Body of pancreas (tissue), 4 donors: Measurements from ENCODE around the gene DNAH1. TPM values are rescaled to one million over a fixed set of nuclear protein-coding genes. Genes with fewer than 3 reads are reported as not detected.

Experiments
- ATAC-seq: fragments of 150-250 bp; one replicate; pipeline ENCODE4 v1.9.1; 2016
- DNase-seq, 4 donors: peaks; one replicate each; pipeline ENCODE4 v3.0.0-alpha.2; 2019
- H3K27ac ChIP-seq, 4 donors: fragments of 200-600 bp; sonication (generic); 1 replicate in 3 of 4; 2 replicates in 1 of 4; pipeline versions ENCODE4 v1.5.1 to v1.6.1; 2016 to 2019; ENCODE audit warnings: mild to moderate bottlenecking in 1 of 4, mixed read lengths in 1 of 4, moderate library complexity in 1 of 4
- H3K27me3 ChIP-seq, 2 donors: fragments of 200-600 bp; sonication (generic); one replicate each; pipeline ENCODE4 v1.6.0; 2016; ENCODE audit warnings: mild to moderate bottlenecking in 1 of 2
- H3K36me3 ChIP-seq, 2 donors: fragments of 200-600 bp; sonication (generic); replicated peaks in 1 of 2; 2 replicates each; pipeline ENCODE4 v1.5.1; 2016; ENCODE audit warnings: low read depth in 2 of 2; ENCODE audit not compliant: insufficient read depth in 1 of 2
- H3K4me1 ChIP-seq: fragments of 200-600 bp; sonication (generic); one replicate; pipeline ENCODE4 v1.6.0; 2016
- H3K4me3 ChIP-seq, 2 donors: fragments of 200-600 bp; sonication (generic); 1 replicate in 1 of 2; 2 replicates in 1 of 2; pipeline ENCODE4 v1.5.1; 2016 to 2019
- H3K9me3 ChIP-seq, 3 donors: fragments of 200-600 bp; sonication (generic); 1 replicate in 2 of 3; 2 replicates in 1 of 3; pipeline ENCODE4 v1.5.1; 2016
- CTCF ChIP-seq, 7 experiments: fragments of 450-650 bp in 4 of 7; fragments of 200-600 bp in 3 of 7; sonication (generic) in 3 of 7; IDR thresholded peaks; one replicate each; pipeline ENCODE4 v1.5.1; 2016 to 2019; ENCODE audit warnings: antibody characterized with exemption in 7 of 7
- POLR2A ChIP-seq, 3 donors: fragments of 450-650 bp; IDR thresholded peaks; one replicate each; pipeline ENCODE4 v1.6.1; 2016; ENCODE audit warnings: antibody characterized with exemption in 3 of 3, mild to moderate bottlenecking in 2 of 3
- WGBS, 2 donors: methylation state at CpG; one replicate each; pipeline ENCODE4 v1.1.5; 2017; 5-methylcytosine and 5-hydroxymethylcytosine counted together
- intact Hi-C: fragments of 100-400 bp; cut with DNase I; formaldehyde crosslinking; loops from one replicate; pipeline ENCODE4 v1.15.1; 2023
- total RNA-seq, 2 donors: library from RNA; depleted of rRNA; stranded (reverse); fragments of >200 nt; gene quantifications; one replicate each; pipeline ENCODE4 v1.1.0, GENCODE V29; 2016

DNAH1 gene
- total RNA-seq, 2 donors from 2014 or later: 6.0 to 14.8 TPM

GRCh38 chr3:52393131-52393807 lies 77.2 kb downstream of the DNAH1 start:
- no peak for ATAC-seq
- DNase-seq: no peak
- Histone ChIP-seq H3K4me1 (no peaks in the 10 kb centered on the region), H3K4me3 (no peak overlapping the region), H3K27me3 (no peaks in the 10 kb centered on the region), H3K9me3 (no peaks in the 10 kb centered on the region), H3K27ac (no peak overlapping the region), H3K36me3 (peaks cover 0 to 3% of the 10 kb centered on the region in 2 donors)
- intact Hi-C loops: no loop called here
- TF ChIP-seq CTCF (IDR thresholded peaks at IDR 0.05) (no peak), POLR2A (IDR thresholded peaks at IDR 0.05) (no peak)
- 86 to 95% methylated on average over 18 of the region's 18 CpGs for WGBS, 2 donors

GRCh38 chr3:52393959-52394670 lies 78.0 kb downstream of the DNAH1 start:
- intact Hi-C loops: no loop called here

GRCh38 chr3:52394751-52395502 lies 78.8 kb downstream of the DNAH1 start:
- ATAC-seq: no peak
- DNase-seq: no peak
- 92 to 93% methylated on average over 5 to 10 of the region's 10 CpGs for WGBS, 2 donors

More at GRCh38 chr3:52393959-52394670, 78.0 kb downstream of the DNAH1 start:
- peaks cover 0 to 3% of the 10 kb centered on the region in 2 donors for H3K36me3 ChIP-seq
- H3K27ac ChIP-seq: no peak overlapping the region
- TF ChIP-seq CTCF (IDR thresholded peaks at IDR 0.05): no peak
- TF ChIP-seq POLR2A (IDR thresholded peaks at IDR 0.05): no peak
- WGBS, 2 donors: 89 to 90% methylated on average over 13 to 18 of the region's 18 CpGs
- H3K9me3 ChIP-seq: no peaks in the 10 kb centered on the region
- DNase-seq: no peak
- H3K4me3 ChIP-seq: no peak overlapping the region
- H3K4me1 ChIP-seq: no peaks in the 10 kb centered on the region
- ATAC-seq: no peak
- H3K27me3 ChIP-seq: no peaks in the 10 kb centered on the region

GRCh38 chr3:52395503-52395865 lies 79.4 kb downstream of the DNAH1 start:
- Histone ChIP-seq H3K4me1 (peaks cover 6% of the 10 kb centered on the region), H3K36me3 (peaks cover 0 to 3% of the 10 kb centered on the region in 2 donors), H3K27ac (no peak overlapping the region), H3K9me3 (no peaks in the 10 kb centered on the region), H3K27me3 (no peaks in the 10 kb centered on the region), H3K4me3 (no peak overlapping the region)
- 76 to 86% methylated on average over 3 to 8 of the region's 8 CpGs for WGBS, 2 donors
- no peak for TF ChIP-seq CTCF (IDR thresholded peaks at IDR 0.05)
- TF ChIP-seq POLR2A (IDR thresholded peaks at IDR 0.05): no peak
- no peak for DNase-seq
- no peak for ATAC-seq
- intact Hi-C loops: no loop called here

More at GRCh38 chr3:52394751-52395502, 78.8 kb downstream of the DNAH1 start:
- peaks cover under 1% of the 10 kb centered on the region for H3K4me1 ChIP-seq
- peaks cover 0 to 3% of the 10 kb centered on the region in 2 donors for H3K36me3 ChIP-seq
- H3K9me3 ChIP-seq: no peaks in the 10 kb centered on the region
- no peaks in the 10 kb centered on the region for H3K27me3 ChIP-seq
- no peak overlapping the region for H3K27ac ChIP-seq
- no peak overlapping the region for H3K4me3 ChIP-seq
- TF ChIP-seq POLR2A (IDR thresholded peaks at IDR 0.05) (no peak), CTCF (IDR thresholded peaks at IDR 0.05) (no peak)
- intact Hi-C loops: no loop called here
